Psoas muscle (tissue), 8 donors: Measurements from ENCODE around the gene FOXP1. TPM values are rescaled to one million over a fixed set of nuclear protein-coding genes. Genes with fewer than 3 reads are reported as not detected.

ENCODE experiments used
- ATAC-seq, 4 donors: fragments of 200-7000 bp; cut with Tn5 transposase; one replicate each; pipeline ENCODE4 v1.9.1; 2020; ENCODE audit warnings: moderate library complexity in 3 of 4, mild to moderate bottlenecking in 2 of 4
- DNase-seq, 2 donors: peaks; one replicate each; pipeline ENCODE4 v3.0.0-alpha.2; 2020
- H3K27ac ChIP-seq: fragments of 200-600 bp; one replicate; pipeline ENCODE4 v1.8.0; 2022
- H3K27me3 ChIP-seq, 3 donors: fragments of 200-600 bp in 1 of 3; one replicate each; pipeline versions ENCODE4 v1.6.1 to v1.8.0; 2013 to 2022; ENCODE audit warnings: low read length in 2 of 3, mild to moderate bottlenecking in 2 of 3, moderate library complexity in 1 of 3; ENCODE audit not compliant: insufficient read depth in 3 of 3
- H3K36me3 ChIP-seq, 2 donors: fragments of 200-600 bp in 1 of 2; one replicate each; pipeline versions ENCODE4 v1.6.1 to v1.8.0; 2013 to 2022; ENCODE audit warnings: low read depth in 1 of 2, mild to moderate bottlenecking in 1 of 2, moderate library complexity in 1 of 2; ENCODE audit not compliant: insufficient read depth in 1 of 2
- H3K4me1 ChIP-seq: fragments of 200-600 bp; one replicate; pipeline ENCODE4 v1.8.0; 2022
- H3K4me3 ChIP-seq: fragments of 200-600 bp; one replicate; pipeline ENCODE4 v1.8.0; 2022; ENCODE audit warnings: mild to moderate bottlenecking
- H3K9me3 ChIP-seq: fragments of 200-600 bp; one replicate; pipeline ENCODE4 v1.8.0; 2022
- WGBS, 3 donors: extraction: QIAGEN DNeasy Blood & Tissue Kit; methylation state at CpG; one replicate each; pipeline versions ENCODE4 v1.1.6 to v1.1.7; 2013; 5-methylcytosine and 5-hydroxymethylcytosine counted together
- intact Hi-C, 2 donors: fragments of 100-400 bp; cut with DNase I; formaldehyde crosslinking; loops; one replicate each; pipeline versions ENCODE4 v1.11.0 to v1.14.2; 2022
- polyA plus RNA-seq, 3 donors: library from polyadenylated mRNA; stranded (reverse); fragments of 200-250 nt; gene quantifications; one replicate each; pipeline ENCODE4 v1.2.3, GENCODE V29; 2013
- total RNA-seq, 4 donors: library from RNA; stranded (reverse); fragmentation: NEBNext Ultra II Directional in 2 of 4; extraction: Animal tissue kit (Norgen Biotek cat#: 25700) in 2 of 4; gene quantifications; one replicate each; pipeline versions ENCODE4 v1.2.1 to v1.2.4, GENCODE V29; 2021 to 2023
- TF ChIP-seq, protein P1 (sequence below): fragments of 200-600 bp; IDR thresholded peaks from one replicate; pipeline ENCODE4 v1.8.0; 2022; ENCODE audit warnings: antibody characterized with exemption
- donor health status: healthy with polysubstance abuse.
- donor health status: DM: no; HTN: no; CAD: no; lungs with moderate emphysema.
- donor health status: Bipolar disorder and iron deficiency.
- donor health status: healthy.
- donor health status: DM: yes; HTN: yes; CAD: no.
- donor health status: DM: no; HTN: no; CAD: no.
- donor health status: DM: no; HTN: no; CAD: no.
- donor health status: DM: yes; HTN: yes; CAD: no.

Gene FOXP1
- total and polyA plus RNA-seq, 7 donors, result 2.6 to 26.4 (median 15.4) TPM

DNA sequence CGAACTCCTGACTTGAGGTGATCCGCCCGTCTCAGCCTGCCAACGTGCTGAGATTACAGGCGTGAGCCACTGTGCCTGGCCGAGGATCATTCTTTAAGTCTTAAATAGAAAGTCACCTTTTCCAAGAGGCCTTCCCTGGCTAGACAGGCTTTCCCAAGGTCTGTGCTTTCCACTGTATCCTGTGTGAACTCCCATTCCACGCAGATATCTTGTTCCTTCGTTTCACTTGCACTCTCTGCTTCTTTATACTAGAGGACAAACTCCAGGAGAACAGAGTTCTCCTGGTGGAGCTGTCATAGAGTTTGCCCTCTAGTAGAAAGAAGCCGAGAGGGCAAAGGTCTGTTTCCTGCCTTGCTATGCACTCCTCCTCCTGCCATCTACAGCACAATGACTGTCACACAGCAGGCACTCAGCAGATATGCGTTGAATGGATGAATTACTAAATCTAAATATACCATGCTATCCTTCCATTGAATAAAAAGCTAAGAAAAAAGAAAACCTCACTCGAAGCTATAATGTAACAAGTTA, 211.2 kb downstream of the FOXP1 start:
- Histone ChIP-seq H3K9me3 (no peaks in the 10 kb centered on the region), H3K4me1 (peaks cover 8% of the 10 kb centered on the region), H3K27ac (no peak overlapping the region), H3K4me3 (no peak overlapping the region), H3K36me3 (no peaks in the 10 kb centered on the region), H3K27me3 (no peaks in the 10 kb centered on the region)
- WGBS, 3 donors, result 86 to 91% (median 87%) methylated on average over 11 of the region's 11 CpGs
- intact Hi-C loops, result no loop called here
- TF ChIP-seq, protein P1, sequence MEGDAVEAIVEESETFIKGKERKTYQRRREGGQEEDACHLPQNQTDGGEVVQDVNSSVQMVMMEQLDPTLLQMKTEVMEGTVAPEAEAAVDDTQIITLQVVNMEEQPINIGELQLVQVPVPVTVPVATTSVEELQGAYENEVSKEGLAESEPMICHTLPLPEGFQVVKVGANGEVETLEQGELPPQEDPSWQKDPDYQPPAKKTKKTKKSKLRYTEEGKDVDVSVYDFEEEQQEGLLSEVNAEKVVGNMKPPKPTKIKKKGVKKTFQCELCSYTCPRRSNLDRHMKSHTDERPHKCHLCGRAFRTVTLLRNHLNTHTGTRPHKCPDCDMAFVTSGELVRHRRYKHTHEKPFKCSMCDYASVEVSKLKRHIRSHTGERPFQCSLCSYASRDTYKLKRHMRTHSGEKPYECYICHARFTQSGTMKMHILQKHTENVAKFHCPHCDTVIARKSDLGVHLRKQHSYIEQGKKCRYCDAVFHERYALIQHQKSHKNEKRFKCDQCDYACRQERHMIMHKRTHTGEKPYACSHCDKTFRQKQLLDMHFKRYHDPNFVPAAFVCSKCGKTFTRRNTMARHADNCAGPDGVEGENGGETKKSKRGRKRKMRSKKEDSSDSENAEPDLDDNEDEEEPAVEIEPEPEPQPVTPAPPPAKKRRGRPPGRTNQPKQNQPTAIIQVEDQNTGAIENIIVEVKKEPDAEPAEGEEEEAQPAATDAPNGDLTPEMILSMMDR, result no peak
- no peak for ATAC-seq
- no peak for DNase-seq

DNA sequence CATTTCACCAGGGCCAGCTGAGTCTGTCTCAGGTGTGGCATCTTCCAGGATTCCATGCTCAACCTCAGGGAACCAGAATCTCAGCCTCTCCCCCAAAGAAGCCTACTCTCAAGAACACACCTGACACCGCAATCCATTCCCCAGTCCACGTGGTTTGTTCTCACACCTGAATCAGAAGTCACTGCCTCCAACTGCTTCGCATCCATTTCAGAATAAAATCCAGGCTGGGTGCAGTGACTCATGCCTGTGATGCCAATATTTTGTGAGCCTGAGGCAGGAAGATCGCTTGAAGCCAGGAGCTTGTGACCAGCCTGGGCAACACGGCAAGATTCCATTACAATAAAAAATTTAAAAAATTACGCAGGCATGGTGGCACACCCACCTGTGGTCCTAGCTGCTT, 212.2 kb downstream of the FOXP1 start:
- no peaks in the 10 kb centered on the region for H3K9me3 ChIP-seq
- DNase-seq, result no peak
- no peak overlapping the region for H3K4me3 ChIP-seq
- H3K36me3 ChIP-seq, result no peaks in the 10 kb centered on the region
- WGBS, 3 donors, result 94 to 96% (median 94%) methylated on average over 6 of the region's 6 CpGs
- intact Hi-C loops, result no loop called here
- peak in 1 of 4 donors; percentile 32 for ATAC-seq
- TF ChIP-seq, protein P1, result no peak
- H3K27me3 ChIP-seq, result no peaks in the 10 kb centered on the region
- no peak overlapping the region for H3K27ac ChIP-seq
- H3K4me1 ChIP-seq, result peaks cover 8% of the 10 kb centered on the region

DNA sequence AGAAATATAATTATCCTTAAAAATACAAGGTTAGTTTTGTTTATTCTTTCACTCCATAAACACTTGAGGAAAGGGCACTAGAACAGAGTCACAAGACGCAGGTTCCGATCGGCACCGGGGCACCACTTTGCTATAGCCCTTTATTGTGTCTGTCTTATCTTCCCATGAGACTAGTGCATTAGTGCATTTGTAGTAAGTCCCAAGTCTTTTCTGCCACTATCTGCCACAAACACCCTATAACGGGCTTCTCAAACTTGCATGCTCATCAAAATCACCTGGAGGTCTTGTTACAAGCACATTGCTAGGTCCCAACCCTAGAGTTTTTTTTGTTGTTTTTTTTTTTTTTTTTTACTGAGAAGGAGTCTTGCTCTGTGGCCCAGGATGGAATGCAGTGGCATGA, 213.1 kb downstream of the FOXP1 start:
- TF ChIP-seq, protein P1, result no peak
- 70 to 75% (median 73%) methylated on average over 5 of the region's 5 CpGs for WGBS, 3 donors
- ATAC-seq, result peak in 1 of 4 donors; percentile 32
- intact Hi-C loops, result no loop called here
- H3K27ac ChIP-seq, result no peak overlapping the region
- no peaks in the 10 kb centered on the region for H3K9me3 ChIP-seq
- H3K27me3 ChIP-seq, result no peaks in the 10 kb centered on the region
- peaks cover 8% of the 10 kb centered on the region for H3K4me1 ChIP-seq
- H3K4me3 ChIP-seq, result no peak overlapping the region
- H3K36me3 ChIP-seq, result no peaks in the 10 kb centered on the region
- DNase-seq, result no peak

DNA sequence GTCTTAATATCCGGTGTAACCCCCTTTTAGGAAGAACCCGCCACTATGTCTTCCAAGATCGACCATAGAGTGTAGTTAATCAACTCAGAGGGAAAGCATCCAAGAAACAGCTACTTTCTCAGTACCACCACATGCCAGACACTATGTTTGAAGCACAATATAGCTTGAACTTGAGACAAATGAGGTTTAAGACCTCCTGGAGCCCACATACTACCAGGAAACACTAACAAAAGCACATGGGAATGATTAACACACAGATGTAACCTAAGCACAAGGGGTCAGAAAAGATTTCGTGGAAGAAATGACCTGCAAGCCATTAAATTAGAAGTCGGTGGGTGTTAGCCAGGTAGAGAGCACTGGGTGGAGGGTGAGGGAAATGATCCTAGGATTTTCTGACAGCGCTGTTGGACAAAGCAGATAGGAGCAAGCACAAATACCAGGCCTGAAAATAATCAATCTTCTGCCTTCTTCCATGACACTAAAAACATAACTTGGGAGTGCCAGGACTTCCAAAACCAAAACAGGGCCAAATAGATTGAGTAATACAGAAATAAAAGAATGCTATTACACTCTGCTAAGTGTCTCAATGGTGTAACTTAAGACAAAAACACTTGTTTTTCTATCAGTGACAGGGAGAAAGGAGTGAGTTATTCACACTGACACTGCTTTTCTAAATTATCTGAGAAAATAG, 213.7 kb downstream of the FOXP1 start:
- H3K27me3 ChIP-seq, result no peaks in the 10 kb centered on the region
- no peak overlapping the region for H3K4me3 ChIP-seq
- no peaks in the 10 kb centered on the region for H3K36me3 ChIP-seq
- 41 to 58% (median 49%) methylated on average over 6 of the region's 6 CpGs for WGBS, 3 donors
- ATAC-seq, result peak; percentile 32 to 83 (median 52)
- TF ChIP-seq, protein P1, result no peak
- intact Hi-C loops, result no loop called here
- H3K9me3 ChIP-seq, result no peaks in the 10 kb centered on the region
- no peak overlapping the region for H3K27ac ChIP-seq
- H3K4me1 ChIP-seq, result peaks cover 8% of the 10 kb centered on the region
- DNase-seq, result no peak
